Activated CD4-positive, alpha-beta T cell treated with anti-CD3 and anti-CD28 coated beads, Interleukin-2, amount 50 U/mL, for 48 hours (primary cell): ENCODE data around the gene UTY.
"Not testable (repeated sequence)": the region's sequence is repeated elsewhere in the genome, so short reads cannot be mapped to it uniquely, and the experiment has no call there.

Source experiments
- DNase-seq, 2 experiments: peaks; one replicate each; pipeline ENCODE4 v3.0.0-alpha.2; 2020

Gene UTY

GRCh38 chrY:13295026-13295425 lies 184.8 kb downstream of the UTY start:
- DNase-seq, result no peak

- no peak for DNase-seq
Measured at GRCh38 chrY:13291199-13291598, 188.6 kb downstream of the UTY start.

- DNase-seq, result not testable (repeated sequence)
Measured at GRCh38 chrY:13282151-13283054, 197.4 kb downstream of the UTY start.

DNA sequence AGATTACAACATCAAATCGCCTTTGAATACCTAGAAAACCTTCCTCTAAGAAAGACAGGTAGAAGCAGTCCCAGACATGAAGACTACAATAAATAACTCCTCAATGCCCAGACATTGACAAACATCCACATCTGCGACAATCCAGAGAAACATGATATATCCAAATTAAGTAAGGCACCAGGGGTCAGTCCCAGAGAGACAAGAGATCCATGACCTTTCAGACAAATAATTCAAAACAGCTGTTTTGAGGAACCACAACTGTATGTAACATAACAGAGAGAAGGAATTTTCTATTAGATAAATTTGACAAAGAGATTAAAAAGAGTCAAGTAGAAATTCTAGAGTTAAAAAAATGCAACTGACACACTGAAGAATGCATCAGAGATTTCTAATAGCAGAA lies 200.3 kb downstream of the UTY start:
- no peak for DNase-seq

GRCh38 chrY:13271706-13272105 lies 208.1 kb downstream of the UTY start:
- no peak for DNase-seq

DNA sequence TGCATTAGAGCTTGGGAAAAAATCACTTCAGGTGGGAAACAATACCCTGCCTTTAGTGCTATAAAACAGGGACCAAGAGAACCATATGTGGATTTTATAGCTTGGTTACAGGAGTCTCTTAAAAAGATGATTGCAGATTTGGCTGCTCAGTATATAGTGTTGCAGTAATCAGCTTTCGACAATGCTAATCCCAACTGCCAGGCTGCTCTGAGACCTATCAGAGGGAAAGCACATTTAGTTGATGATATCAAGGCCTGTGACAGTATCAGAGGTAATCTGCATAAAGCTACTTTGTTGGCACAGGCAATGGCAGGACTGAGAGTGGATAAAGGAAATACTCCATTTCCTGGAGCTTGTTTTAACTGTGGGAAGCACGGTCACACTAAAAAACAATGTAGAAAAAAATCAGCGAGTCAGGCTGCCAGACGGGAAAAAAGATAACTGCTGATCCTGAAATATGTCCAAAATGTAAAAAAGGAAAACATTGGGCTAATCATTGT lies 225.8 kb downstream of the UTY start:
- not testable (repeated sequence) for DNase-seq

DNA sequence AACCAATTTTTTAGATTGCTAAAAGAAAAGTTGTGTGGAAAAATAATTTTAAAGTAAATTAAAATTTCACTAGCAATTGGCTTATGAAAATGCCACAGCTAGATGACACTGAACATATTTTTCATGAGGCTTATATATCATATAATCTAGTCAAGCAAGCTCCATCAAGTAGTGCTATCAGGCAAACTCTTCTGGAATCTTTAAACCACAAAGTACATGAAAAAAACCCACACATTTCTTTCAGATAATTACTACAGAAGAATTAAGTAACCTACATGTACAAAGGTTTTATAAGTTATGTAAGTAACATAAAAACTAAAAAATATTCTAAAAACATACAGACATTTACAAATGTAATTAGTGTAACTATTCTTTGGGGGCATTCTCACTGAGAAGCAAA lies 229.4 kb downstream of the UTY start:
- DNase-seq, result no peak

- DNase-seq, result no peak
Measured at GRCh38 chrY:13243716-13244115, 236.1 kb downstream of the UTY start.

DNA sequence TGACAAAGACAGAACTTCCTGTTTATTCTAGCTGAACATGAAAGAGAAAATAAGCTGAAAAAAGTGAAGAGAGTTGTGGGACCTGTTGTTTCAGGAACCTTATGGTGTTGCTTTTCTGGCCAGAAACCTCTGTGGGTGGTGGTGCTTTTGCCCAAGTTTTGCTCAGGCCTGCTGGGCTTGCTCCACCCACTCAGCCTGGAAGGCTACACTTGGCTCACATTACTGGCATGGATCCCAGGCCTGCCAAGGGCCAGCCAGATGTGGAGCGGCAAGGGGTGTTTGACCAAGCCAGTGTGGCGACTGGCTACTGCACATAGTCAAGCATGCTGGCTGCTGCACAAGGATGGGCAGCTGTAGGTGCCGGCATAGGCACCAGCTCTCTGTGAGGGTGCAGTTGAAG lies 245.9 kb downstream of the UTY start:
- DNase-seq, result no peak

GRCh38 chrY:13233118-13233517 lies 246.7 kb downstream of the UTY start:
- no peak for DNase-seq

DNA sequence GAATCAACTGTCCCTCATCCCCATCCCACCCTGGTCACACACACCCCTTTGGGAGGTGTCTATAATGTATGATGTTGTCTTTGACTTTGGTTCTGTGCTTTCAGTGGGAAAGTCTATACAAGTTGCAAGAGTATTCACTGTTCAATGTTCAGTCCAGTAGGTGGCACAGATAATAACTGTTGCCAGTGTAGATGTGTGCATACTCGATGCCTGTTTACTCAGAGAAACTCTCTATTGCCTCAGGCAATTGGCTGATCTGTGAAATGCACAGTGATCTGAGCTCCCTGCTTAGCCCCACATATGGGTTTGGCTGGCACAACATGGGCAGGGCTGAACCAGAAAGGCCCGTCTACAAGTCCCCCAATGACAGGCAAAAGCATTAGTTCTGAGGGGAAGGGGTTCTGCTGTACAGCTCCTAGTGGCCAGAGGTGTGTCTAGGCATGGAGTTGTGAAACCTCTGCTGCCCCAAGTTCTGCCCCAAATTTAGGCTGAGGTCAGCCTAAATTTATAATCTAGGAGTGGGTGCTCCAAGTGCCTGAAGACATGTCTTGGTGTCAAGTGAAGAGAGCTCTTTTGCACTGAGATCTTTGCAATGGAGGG lies 252.4 kb downstream of the UTY start:
- DNase-seq, result no peak

DNA sequence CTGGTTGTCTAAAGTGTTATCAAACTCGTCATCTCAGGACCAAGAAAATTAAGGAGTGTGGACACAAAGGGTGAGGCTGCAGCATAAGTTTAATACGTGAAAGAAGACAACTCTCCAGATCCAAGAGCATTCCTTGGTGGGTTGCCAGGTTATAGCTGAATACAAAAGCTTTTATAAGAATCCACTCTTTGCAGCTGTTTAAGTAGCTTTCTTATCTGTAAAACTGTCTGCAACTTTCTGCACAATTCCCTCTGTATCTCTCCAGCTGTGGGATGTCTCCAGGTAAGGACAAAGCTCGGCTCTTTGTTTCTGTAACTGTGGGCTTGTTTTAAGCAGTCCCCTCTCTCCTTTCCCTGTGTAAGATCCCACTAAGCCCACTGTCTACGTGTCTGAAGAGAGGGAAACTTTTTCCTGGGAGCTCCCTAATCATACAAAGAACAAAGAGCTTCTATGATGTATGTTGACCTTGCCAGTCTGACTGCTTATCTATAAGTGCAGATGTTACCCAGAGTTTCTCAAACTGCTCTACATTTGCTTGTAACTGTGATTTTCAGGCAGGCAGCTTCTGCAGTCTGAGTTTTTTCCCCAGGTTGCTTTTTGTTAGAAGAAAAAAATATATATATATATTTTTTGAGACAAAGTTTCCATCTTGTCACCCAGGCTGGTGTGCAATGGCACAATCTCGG lies 268.7 kb downstream of the UTY start:
- DNase-seq, result no peak

GRCh38 chrY:13205214-13205613 lies 274.6 kb downstream of the UTY start:
- DNase-seq, result no peak
